Activated CD8-positive, alpha-beta memory T cell treated with anti-CD3 and anti-CD28 coated beads, Interleukin-2, amount 10 ng/mL, durations not matched to agents 7 days and 5 days (primary cell): ENCODE data around the gene TYROBP. TPM values are rescaled to one million over a fixed set of nuclear protein-coding genes. Genes with fewer than 3 reads are reported as not detected.
A peak's percentile ranks its signal among the peaks of the same experiment; 100 is the strongest.
"Not testable (repeated sequence)": the region's sequence is repeated elsewhere in the genome, so short reads cannot be mapped to it uniquely, and the experiment has no call there.

Experiments used
- ATAC-seq: fragments of 150-1000 bp; cut with Tn5 transposase; one replicate; pipeline ENCODE4 v1.10.0; 2021; ENCODE audit warnings: moderate library complexity
- CTCF ChIA-PET: fragments of 350-600 bp; sonication (Branson Sonifier 250); formaldehyde crosslinking; loops from one replicate; lab custom pipeline; 2021; ENCODE audit warnings: antibody characterized with exemption; lab: Charles Lee
- DNase-seq: peaks from one replicate; pipeline ENCODE4 v3.0.0-alpha.2; 2020
- H3K27ac Mint-ChIP-seq: one replicate; pipeline ENCODE4 v1.8.0; 2021; ENCODE audit warnings: mild to moderate bottlenecking, mixed read lengths
- H3K27me3 Mint-ChIP-seq: one replicate; pipeline ENCODE4 v1.8.0; 2021; ENCODE audit warnings: mixed read lengths
- H3K36me3 Mint-ChIP-seq: one replicate; pipeline ENCODE4 v1.8.0; 2021; ENCODE audit warnings: mild to moderate bottlenecking, mixed read lengths
- H3K4me1 Mint-ChIP-seq: one replicate; pipeline ENCODE4 v1.8.0; 2021; ENCODE audit warnings: mixed read lengths
- H3K4me3 Mint-ChIP-seq: one replicate; pipeline ENCODE4 v1.8.0; 2021; ENCODE audit warnings: mild to moderate bottlenecking, moderate library complexity, mixed read lengths
- H3K9me3 Mint-ChIP-seq: one replicate; pipeline ENCODE4 v1.8.0; 2022; ENCODE audit warnings: low read depth, mixed read lengths
- total RNA-seq, 2 experiments: library from RNA; stranded (reverse); gene quantifications; one replicate each; pipeline ENCODE4 v1.2.3, GENCODE V29; 2021

Gene TYROBP
- total RNA-seq: under 1 TPM in 1 of 2 experiments, not detected in 1; 0.96 TPM

DNA sequence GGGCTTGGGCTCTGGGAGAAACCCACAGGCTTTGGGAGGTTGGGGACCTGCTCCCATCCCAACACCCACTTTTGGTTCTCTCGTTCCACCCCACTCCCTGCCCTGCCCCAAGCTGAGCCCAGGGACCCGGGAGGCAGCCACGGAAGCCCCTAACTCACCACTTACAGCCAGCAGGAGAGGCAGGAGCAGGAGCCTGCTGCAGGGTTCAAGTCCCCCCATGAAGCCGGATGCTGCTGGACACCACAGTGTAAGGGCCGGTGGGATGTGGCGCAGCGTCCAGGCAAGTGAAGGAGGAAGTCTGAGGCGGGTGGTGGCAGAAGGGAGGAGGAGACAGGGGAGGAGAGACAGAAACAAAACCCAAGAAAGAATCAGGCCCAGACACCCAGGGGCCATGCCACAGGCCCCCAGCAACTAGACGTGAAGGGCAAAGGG lies at the start of gene TYROBP:
Gene TYROBP, minus strand, starts transcription at position 286 of the 432 bp plus-strand sequence. Its CDS starts 67 bp downstream, at position 219.
- ATAC-seq (no peak), DNase-seq (no peak)
- H3K4me3 Mint-ChIP-seq: no peak within 1 kb of the TSS
- peak within 1 kb of the TSS; percentile 57 for H3K27ac Mint-ChIP-seq
- no peaks in the 10 kb centered on the region for H3K9me3 Mint-ChIP-seq
- CTCF ChIA-PET: no interaction called here
- no peaks in the 10 kb centered on the region for H3K27me3 Mint-ChIP-seq
- peaks cover 5% of the 10 kb centered on the region for H3K36me3 Mint-ChIP-seq
- peaks cover 33% of the 10 kb centered on the region for H3K4me1 Mint-ChIP-seq

DNA sequence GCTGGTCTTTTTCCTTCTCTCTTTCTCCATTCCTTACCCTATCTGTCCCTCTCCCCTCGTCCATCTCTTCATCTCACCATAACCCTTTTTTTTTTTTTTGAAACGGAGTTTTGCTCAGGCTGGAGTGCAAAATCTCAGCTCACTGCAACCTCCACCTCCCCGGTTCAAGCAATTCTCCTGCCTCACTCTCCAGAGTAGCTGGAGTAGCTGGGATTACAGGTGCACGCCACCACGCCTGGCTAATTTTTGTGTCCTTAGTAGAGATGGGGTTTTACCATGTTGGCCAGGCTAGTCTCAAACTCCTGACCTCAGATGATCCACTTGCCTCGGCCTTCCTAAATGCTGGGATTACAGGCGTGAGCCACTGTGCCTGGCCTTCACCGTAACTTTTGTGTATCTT lies 49.3 kb upstream of the TYROBP start:
- not testable (repeated sequence) for H3K27ac Mint-ChIP-seq, H3K36me3 Mint-ChIP-seq, H3K4me3 Mint-ChIP-seq, DNase-seq, ATAC-seq, H3K9me3 Mint-ChIP-seq
- H3K27me3 Mint-ChIP-seq: peaks cover 31% of the 10 kb centered on the region
- H3K4me1 Mint-ChIP-seq: peaks cover 35% of the 10 kb centered on the region
- CTCF ChIA-PET: interaction anchor here (0.7 kb wide), 1 partner anchor 54 kb away, joined by 3 read pairs; no protein-coding TSS in a partner anchor

- peaks cover 3% of the 10 kb centered on the region for H3K36me3 Mint-ChIP-seq
- no peak overlapping the region for H3K27ac Mint-ChIP-seq
- CTCF ChIA-PET: interaction anchor here (0.8 to 1.6 kb wide), 2 partner anchors 9 to 14 kb away, joined by 3 to 6 read pairs; no protein-coding TSS in a partner anchor
- DNase-seq (no peak), ATAC-seq (no peak)
- no peaks in the 10 kb centered on the region for H3K9me3 Mint-ChIP-seq
- H3K4me1 Mint-ChIP-seq: peaks cover 37% of the 10 kb centered on the region
- peaks cover 24% of the 10 kb centered on the region for H3K27me3 Mint-ChIP-seq
- no peak overlapping the region for H3K4me3 Mint-ChIP-seq
These were observed 48.0 kb upstream of the TYROBP start for GRCh38 chr19:35955881-35956634.

GRCh38 chr19:35949131-35949530 lies 41.0 kb upstream of the TYROBP start:
- Mint-ChIP-seq H3K27me3 (peaks cover 2% of the 10 kb centered on the region), H3K27ac (no peak overlapping the region), H3K4me1 (peaks cover 21% of the 10 kb centered on the region), H3K4me3 (no peak overlapping the region), H3K9me3 (no peaks in the 10 kb centered on the region), H3K36me3 (no peaks in the 10 kb centered on the region)
- ATAC-seq (no peak), DNase-seq (no peak)
- CTCF ChIA-PET: interaction anchor here (0.7 to 1.9 kb wide), 4 partner anchors 65 to 1496 kb away, joined by 3 to 6 read pairs (median 3); partner anchors contain the start of genes ALKBH6, THAP8 and WDR62

DNA sequence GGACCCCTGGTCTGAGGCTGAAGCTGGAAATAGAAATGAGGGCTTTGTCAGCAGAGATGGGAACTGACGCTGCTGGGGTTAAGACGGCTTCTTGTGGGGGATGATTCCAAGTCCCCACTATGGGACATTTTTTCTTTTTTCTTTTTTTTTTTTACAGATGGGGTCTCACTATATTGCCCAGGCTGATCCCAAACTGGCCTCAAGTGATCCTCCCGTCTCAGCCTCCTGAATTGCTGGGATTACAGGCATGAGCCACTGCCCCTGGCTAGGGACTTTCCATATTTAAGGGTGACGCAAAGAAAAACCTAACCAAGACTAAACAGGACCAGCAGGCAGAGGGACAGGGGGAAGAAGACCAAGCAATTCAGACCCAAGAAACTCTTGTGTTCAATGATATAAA lies 38.1 kb upstream of the TYROBP start:
- Mint-ChIP-seq H3K4me1 (peaks cover 3% of the 10 kb centered on the region), H3K9me3 (no peaks in the 10 kb centered on the region), H3K27me3 (peaks cover 2% of the 10 kb centered on the region), H3K4me3 (no peak overlapping the region), H3K36me3 (no peaks in the 10 kb centered on the region), H3K27ac (no peak overlapping the region)
- no peak for DNase-seq
- ATAC-seq: no peak
- CTCF ChIA-PET: interaction anchor here (0.8 to 0.9 kb wide), 2 partner anchors 62 kb away, joined by 3 read pairs; no protein-coding TSS in a partner anchor

- no peak for DNase-seq
- H3K27me3 Mint-ChIP-seq: peaks cover 2% of the 10 kb centered on the region
- H3K27ac Mint-ChIP-seq: no peak overlapping the region
- no peaks in the 10 kb centered on the region for H3K9me3 Mint-ChIP-seq
- H3K36me3 Mint-ChIP-seq: no peaks in the 10 kb centered on the region
- CTCF ChIA-PET: interaction anchor here (0.8 to 1.0 kb wide), 2 partner anchors 8 to 61 kb away, joined by 3 read pairs; no protein-coding TSS in a partner anchor
- H3K4me1 Mint-ChIP-seq: peaks cover 6% of the 10 kb centered on the region
- ATAC-seq: no peak
- no peak overlapping the region for H3K4me3 Mint-ChIP-seq
These were observed 37.2 kb upstream of the TYROBP start for GRCh38 chr19:35945121-35945790.

- Mint-ChIP-seq H3K27me3 (peaks cover 2% of the 10 kb centered on the region), H3K27ac (no peak overlapping the region), H3K4me1 (peaks cover 6% of the 10 kb centered on the region), H3K9me3 (no peaks in the 10 kb centered on the region), H3K36me3 (no peaks in the 10 kb centered on the region), H3K4me3 (no peak overlapping the region)
- CTCF ChIA-PET: interaction anchor here (1.0 kb wide), 2 partner anchors 9 to 14 kb away, joined by 3 read pairs; no protein-coding TSS in a partner anchor
- ATAC-seq (no peak), DNase-seq (no peak)
These were observed 36.5 kb upstream of the TYROBP start for GRCh38 chr19:35944556-35944955.

DNA sequence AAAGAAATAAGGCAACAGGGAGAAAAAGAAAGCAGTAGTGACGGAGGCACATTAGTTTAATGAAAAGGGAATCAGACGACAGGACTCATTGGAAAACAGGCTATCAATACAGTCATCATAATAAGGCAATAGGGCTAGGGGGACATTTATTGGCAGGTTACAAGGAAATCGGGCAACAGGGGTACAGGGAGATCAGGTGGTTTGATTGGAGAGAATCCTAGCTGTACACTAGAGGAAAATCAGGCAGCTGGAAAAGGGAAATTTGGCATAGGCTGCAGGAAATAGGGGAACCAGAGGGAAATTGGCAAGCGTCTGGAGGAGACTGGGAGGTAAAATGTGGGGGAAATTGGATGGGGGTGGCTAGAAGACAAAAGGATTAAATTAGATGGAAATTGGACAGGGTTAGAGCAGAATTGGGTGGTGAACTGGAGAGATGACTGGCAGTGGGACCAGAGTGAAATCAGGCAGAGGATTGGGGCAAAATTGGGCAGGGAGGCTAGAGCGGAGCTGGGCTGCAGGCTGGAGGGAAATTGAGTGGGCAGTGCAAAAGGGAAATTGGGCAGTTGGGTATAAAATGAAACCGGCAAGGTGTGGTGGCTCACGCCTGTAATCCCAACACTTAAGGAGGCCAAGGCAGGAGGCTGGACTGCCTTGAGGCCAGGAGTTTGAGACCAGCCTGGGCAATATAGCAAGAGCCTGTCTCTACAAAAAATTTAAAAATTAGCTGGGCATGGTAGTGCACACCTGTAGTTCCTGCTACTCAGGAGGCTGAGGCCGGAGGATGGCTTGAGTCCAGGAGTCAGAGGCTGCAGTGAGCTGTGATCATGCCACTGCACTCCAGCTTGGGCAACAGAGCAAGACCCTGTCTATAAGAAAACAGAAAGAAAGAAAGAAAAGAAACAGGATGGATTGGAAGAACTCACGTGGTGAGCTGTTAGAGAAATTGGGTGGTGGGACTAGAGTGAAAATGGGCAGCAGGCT lies 35.5 kb upstream of the TYROBP start:
- no peak overlapping the region for H3K4me3 Mint-ChIP-seq
- H3K9me3 Mint-ChIP-seq: no peaks in the 10 kb centered on the region
- no peaks in the 10 kb centered on the region for H3K36me3 Mint-ChIP-seq
- ATAC-seq (no peak), DNase-seq (no peak)
- H3K4me1 Mint-ChIP-seq: peaks cover 9% of the 10 kb centered on the region
- CTCF ChIA-PET: interaction anchor here (1.0 kb wide), 1 partner anchor 15 kb away, joined by 3 read pairs; no protein-coding TSS in a partner anchor
- peaks cover 2% of the 10 kb centered on the region for H3K27me3 Mint-ChIP-seq
- H3K27ac Mint-ChIP-seq: peak overlapping the region; percentile 1

DNA sequence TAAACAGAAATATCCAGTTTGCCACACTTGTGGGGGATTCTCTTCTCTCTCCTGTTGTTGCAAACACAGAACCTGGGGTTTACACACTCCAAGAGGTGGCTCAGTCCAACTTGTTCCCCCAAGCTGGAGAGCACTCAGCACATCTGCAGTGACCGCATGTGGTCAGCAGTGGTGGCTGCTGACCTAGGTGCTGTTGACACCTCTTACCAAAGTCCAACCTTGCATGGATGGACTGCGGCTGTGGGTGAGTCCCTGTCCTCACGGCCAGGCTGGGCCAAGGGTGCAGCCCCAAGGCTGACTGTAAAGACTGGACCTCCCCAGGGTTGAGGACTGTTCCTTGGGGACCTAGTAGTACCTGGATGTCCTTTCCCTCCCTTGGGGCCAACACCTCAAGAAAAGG lies 34.1 kb upstream of the TYROBP start:
- Mint-ChIP-seq H3K36me3 (no peaks in the 10 kb centered on the region), H3K4me1 (peaks cover 19% of the 10 kb centered on the region), H3K27ac (no peak overlapping the region), H3K27me3 (no peaks in the 10 kb centered on the region), H3K4me3 (no peak overlapping the region), H3K9me3 (no peaks in the 10 kb centered on the region)
- CTCF ChIA-PET: no interaction called here
- no peak for ATAC-seq
- no peak for DNase-seq

GRCh38 chr19:35940839-35941238 lies 32.7 kb upstream of the TYROBP start:
- Mint-ChIP-seq H3K4me1 (peaks cover 25% of the 10 kb centered on the region), H3K9me3 (no peaks in the 10 kb centered on the region)

DNA sequence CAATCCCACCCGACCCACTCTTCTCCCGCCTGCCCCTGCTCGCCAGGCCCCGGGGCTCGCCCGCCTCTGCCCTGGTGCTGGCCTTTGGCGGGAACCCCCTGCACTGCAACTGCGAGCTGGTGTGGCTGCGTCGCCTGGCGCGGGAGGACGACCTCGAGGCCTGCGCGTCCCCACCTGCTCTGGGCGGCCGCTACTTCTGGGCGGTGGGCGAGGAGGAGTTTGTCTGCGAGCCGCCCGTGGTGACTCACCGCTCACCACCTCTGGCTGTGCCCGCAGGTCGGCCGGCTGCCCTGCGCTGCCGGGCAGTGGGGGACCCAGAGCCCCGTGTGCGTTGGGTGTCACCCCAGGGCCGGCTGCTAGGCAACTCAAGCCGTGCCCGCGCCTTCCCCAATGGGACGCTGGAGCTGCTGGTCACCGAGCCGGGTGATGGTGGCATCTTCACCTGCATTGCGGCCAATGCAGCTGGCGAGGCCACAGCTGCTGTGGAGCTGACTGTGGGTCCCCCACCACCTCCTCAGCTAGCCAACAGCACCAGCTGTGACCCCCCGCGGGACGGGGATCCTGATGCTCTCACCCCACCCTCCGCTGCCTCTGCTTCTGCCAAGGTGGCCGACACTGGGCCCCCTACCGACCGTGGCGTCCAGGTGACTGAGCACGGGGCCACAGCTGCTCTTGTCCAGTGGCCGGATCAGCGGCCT lies 32.1 kb upstream of the TYROBP start:
- peaks cover 26% of the 10 kb centered on the region for H3K4me1 Mint-ChIP-seq
- no peaks in the 10 kb centered on the region for H3K9me3 Mint-ChIP-seq
- H3K4me3 Mint-ChIP-seq: no peak overlapping the region
- no peak for ATAC-seq
- H3K27me3 Mint-ChIP-seq: no peaks in the 10 kb centered on the region
- H3K27ac Mint-ChIP-seq: no peak overlapping the region
- no peaks in the 10 kb centered on the region for H3K36me3 Mint-ChIP-seq
- DNase-seq: no peak
- CTCF ChIA-PET: no interaction called here

More at GRCh38 chr19:35940839-35941238, 32.7 kb upstream of the TYROBP start:
- CTCF ChIA-PET: no interaction called here
- DNase-seq: no peak
- ATAC-seq: no peak
- no peaks in the 10 kb centered on the region for H3K36me3 Mint-ChIP-seq
- no peak overlapping the region for H3K27ac Mint-ChIP-seq
- H3K4me3 Mint-ChIP-seq: no peak overlapping the region
- no peaks in the 10 kb centered on the region for H3K27me3 Mint-ChIP-seq
